Stomach (tissue), 9 donors: ENCODE measurements around the gene MDH1B. TPM values are rescaled to one million over a fixed set of nuclear protein-coding genes. Genes with fewer than 3 reads are reported as not detected.
"Not testable (repeated sequence)": the region's sequence is repeated elsewhere in the genome, so short reads cannot be mapped to it uniquely, and the experiment has no call there.

Experiments
- DNase-seq, 2 donors: peaks; one replicate each; pipeline versions ENCODE4 v3.0.0 to v3.0.0-alpha.2; 2013 to 2019
- H3K27ac ChIP-seq, 5 donors: fragments of 200-600 bp in 4 of 5; sonication (generic) in 4 of 5; one replicate each; pipeline ENCODE4 v1.5.1; 2013 to 2019; ENCODE audit warnings: mild to moderate bottlenecking in 1 of 5, moderate library complexity in 1 of 5
- H3K27me3 ChIP-seq, 3 donors: fragments of 200-600 bp; sonication (generic); one replicate each; pipeline ENCODE4 v1.5.1; 2017 to 2019; ENCODE audit warnings: mixed run types in 1 of 3
- H3K36me3 ChIP-seq, 4 donors: fragments of 200-600 bp; sonication (generic); 1 replicate in 3 of 4; 2 replicates in 1 of 4; pipeline ENCODE4 v1.5.1; 2016 to 2019
- H3K4me1 ChIP-seq, 4 donors: fragments of 200-600 bp; sonication (generic); one replicate each; pipeline ENCODE4 v1.5.1; 2016 to 2019
- H3K4me3 ChIP-seq, 4 donors: fragments of 200-600 bp; sonication (generic) in 3 of 4; one replicate each; pipeline ENCODE4 v1.5.1; 2016 to 2019; ENCODE audit warnings: mild to moderate bottlenecking in 1 of 4
- H3K9me3 ChIP-seq, 4 donors: fragments of 200-600 bp; sonication (generic); one replicate each; pipeline ENCODE4 v1.5.1; 2016 to 2019
- CTCF ChIP-seq, 7 experiments: fragments of 450-650 bp in 4 of 7; fragments of 200-600 bp in 3 of 7; sonication (generic) in 3 of 7; IDR thresholded peaks; one replicate each; pipeline ENCODE4 v1.5.1; 2016 to 2019; ENCODE audit warnings: antibody characterized with exemption in 7 of 7, control low read depth in 2 of 7, mild to moderate bottlenecking in 1 of 7
- EP300 ChIP-seq: sonication (generic); formaldehyde crosslinking; IDR thresholded peaks from one replicate; pipeline ENCODE4 v1.6.1; 2017; ENCODE audit warnings: antibody characterized with exemption
- POLR2A ChIP-seq, 4 donors: fragments of 450-650 bp; IDR thresholded peaks; one replicate each; pipeline ENCODE4 v1.6.1; 2016; ENCODE audit warnings: antibody characterized with exemption in 4 of 4, control low read depth in 2 of 4, mild to moderate bottlenecking in 1 of 4, moderate library complexity in 1 of 4
- POLR2AphosphoS5 ChIP-seq, 3 donors: sonication (generic); formaldehyde crosslinking; IDR thresholded peaks; one replicate each; pipeline ENCODE4 v1.6.1; 2016; ENCODE audit warnings: antibody characterized with exemption in 3 of 3
- WGBS, 5 donors: extraction: QIAGEN DNeasy Blood & Tissue Kit in 3 of 5; methylation state at CpG; one replicate each; pipeline versions ENCODE4 v1.1.5 to v1.1.7; 2013 to 2018; 5-methylcytosine and 5-hydroxymethylcytosine counted together
- intact Hi-C: fragments of 100-400 bp; cut with DNase I; formaldehyde crosslinking; loops from one replicate; pipeline ENCODE4 v1.15.1; 2023; ENCODE audit warnings: low total_unique reads
- polyA plus RNA-seq, 3 donors: library from polyadenylated mRNA; stranded (reverse); fragments of 200-250 nt; gene quantifications; one replicate each; pipeline ENCODE4 v1.2.3, GENCODE V29; 2013
- total RNA-seq, 5 donors: library from RNA; depleted of rRNA; stranded (reverse); fragments of >200 nt; gene quantifications; one replicate each; pipeline versions ENCODE4 v1.1.0 to v1.2.3, GENCODE V29; 2014 to 2016
- donor health status: healthy with polysubstance abuse.
- donor health status: Bipolar disorder and iron deficiency.
- donor health status: healthy.

Gene MDH1B
- total and polyA plus RNA-seq, 8 donors, result 0.31 to 0.92 (median 0.70) TPM; not detected in 2

DNA sequence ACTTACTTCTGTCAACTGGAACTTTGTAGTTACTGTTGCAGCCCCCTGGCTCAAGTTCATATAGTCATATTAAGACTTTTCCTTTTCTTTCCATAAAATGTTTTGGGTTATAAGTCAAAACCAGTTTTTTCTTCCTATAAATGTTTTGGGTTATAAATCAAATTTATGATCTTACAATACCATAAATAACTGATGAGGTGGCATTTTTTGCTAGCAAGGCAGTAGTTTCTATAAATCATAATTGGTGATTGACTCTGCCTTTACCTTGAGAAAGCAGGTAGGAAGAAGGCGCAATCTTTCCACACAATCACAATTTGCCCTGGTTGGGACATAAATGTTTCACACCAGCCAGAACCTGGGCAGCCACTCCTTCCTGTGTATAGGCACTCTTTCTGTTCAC lies 41.8 kb downstream of the MDH1B start:
- H3K4me3 ChIP-seq, result no peak overlapping the region
- DNase-seq, result no peak
- no peak overlapping the region for H3K27ac ChIP-seq
- TF ChIP-seq EP300 (no peak), POLR2A (IDR thresholded peaks at IDR 0.05) (no peak), CTCF (IDR thresholded peaks at IDR 0.05) (no peak)
- no peaks in the 10 kb centered on the region for H3K9me3 ChIP-seq
- no peaks in the 10 kb centered on the region for H3K4me1 ChIP-seq
- peaks cover 0 to 4% (median 0%) of the 10 kb centered on the region in 3 donors for H3K27me3 ChIP-seq
- intact Hi-C loops, result no loop called here
- H3K36me3 ChIP-seq, result no peaks in the 10 kb centered on the region
- WGBS, 5 donors, result 74 to 100% (median 94%) methylated on average over 1 of the region's 1 CpG

DNA sequence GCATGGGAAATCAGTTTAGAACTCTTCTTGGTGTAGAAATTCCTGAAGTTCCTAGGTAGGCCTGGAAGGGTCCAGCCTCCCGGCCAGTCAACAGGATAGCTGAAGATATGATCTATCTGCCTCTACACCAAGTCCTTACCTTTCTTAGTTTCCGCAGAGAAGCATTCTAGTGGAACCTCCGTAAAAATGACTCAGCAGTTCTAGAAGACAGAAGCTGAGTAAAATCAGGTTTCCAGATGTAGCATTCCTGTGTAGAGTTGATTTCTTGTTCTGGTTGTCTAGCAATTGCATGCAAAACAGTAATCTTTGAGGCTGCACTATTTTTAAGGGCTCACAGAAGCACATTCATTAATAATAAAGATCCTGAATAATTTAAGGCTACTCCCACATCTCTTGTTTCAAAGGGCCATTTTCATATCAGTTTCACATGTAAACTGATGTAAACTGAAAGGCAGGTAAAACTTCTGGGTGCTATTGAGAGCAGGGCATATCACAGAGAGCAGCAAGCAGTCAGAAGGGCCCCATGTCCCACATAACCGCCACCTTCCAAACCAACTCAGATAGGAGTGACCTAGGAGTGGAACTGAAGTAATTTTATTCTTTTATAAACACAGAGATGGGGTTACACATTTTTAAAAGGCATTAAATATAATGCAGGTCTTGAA lies 43.7 kb downstream of the MDH1B start:
- Histone ChIP-seq H3K27ac (no peak overlapping the region), H3K4me1 (no peaks in the 10 kb centered on the region), H3K27me3 (no peaks in the 10 kb centered on the region), H3K4me3 (no peak overlapping the region), H3K9me3 (no peaks in the 10 kb centered on the region), H3K36me3 (no peaks in the 10 kb centered on the region)
- TF ChIP-seq POLR2AphosphoS5 (IDR thresholded peaks at IDR 0.05), result no peak
- no peak for TF ChIP-seq CTCF (IDR thresholded peaks at IDR 0.05)
- no peak for TF ChIP-seq POLR2A (IDR thresholded peaks at IDR 0.05)
- no peak for TF ChIP-seq EP300
- DNase-seq, result no peak
- WGBS, 5 donors, result 78 to 85% (median 82%) methylated on average over 4 of the region's 4 CpGs
- intact Hi-C loops, result no loop called here

- no peaks in the 10 kb centered on the region for H3K4me1 ChIP-seq
- 63 to 84% (median 70%) methylated on average over 1 of the region's 1 CpG for WGBS, 5 donors
- no peaks in the 10 kb centered on the region for H3K27me3 ChIP-seq
- H3K4me3 ChIP-seq, result no peak within 1 kb of the TSS
- H3K27ac ChIP-seq, result no peak within 1 kb of the TSS
- H3K36me3 ChIP-seq, result no peaks in the 10 kb centered on the region
- TF ChIP-seq CTCF (IDR thresholded peaks at IDR 0.05), result no peak
- no peak for TF ChIP-seq POLR2AphosphoS5 (IDR thresholded peaks at IDR 0.05)
- TF ChIP-seq EP300, result no peak
- no peak for TF ChIP-seq POLR2A (IDR thresholded peaks at IDR 0.05)
- intact Hi-C loops, result no loop called here
- DNase-seq, result no peak
- no peaks in the 10 kb centered on the region for H3K9me3 ChIP-seq
These were observed 46.8 kb downstream of the MDH1B start, which contains the start of gene DYTN for GRCh38 chr2:206718296-206718695. Gene DYTN (minus strand): TSS chr2:206718396. CDS start chr2:206718279, 117 bp downstream.

GRCh38 chr2:206716623-206717022 lies 48.5 kb downstream of the MDH1B start:
- Histone ChIP-seq H3K4me1 (no peaks in the 10 kb centered on the region), H3K4me3 (no peak overlapping the region), H3K27me3 (no peaks in the 10 kb centered on the region), H3K36me3 (no peaks in the 10 kb centered on the region), H3K27ac (no peak overlapping the region), H3K9me3 (no peaks in the 10 kb centered on the region)
- intact Hi-C loops, result no loop called here
- 63 to 85% (median 81%) methylated on average over 3 of the region's 3 CpGs for WGBS, 5 donors
- DNase-seq, result peak in 1 of 2 donors; percentile 29
- TF ChIP-seq POLR2AphosphoS5 (IDR thresholded peaks at IDR 0.05), result no peak
- TF ChIP-seq POLR2A (IDR thresholded peaks at IDR 0.05), result no peak
- TF ChIP-seq CTCF (IDR thresholded peaks at IDR 0.05), result no peak
- no peak for TF ChIP-seq EP300

- H3K27ac ChIP-seq, intact Hi-C loops, H3K4me3 ChIP-seq, H3K27me3 ChIP-seq, H3K4me1 ChIP-seq, DNase-seq, H3K36me3 ChIP-seq, H3K9me3 ChIP-seq: not testable (repeated sequence)
- 58 to 69% (median 59%) methylated on average over 4 of the region's 4 CpGs for WGBS, 5 donors
These were observed 49.9 kb downstream of the MDH1B start for GRCh38 chr2:206715183-206715582.
